DOHH2 (cell line): ENCODE data around the gene CD9.

Source experiments
- EZH2phosphoT487 ChIP-seq: fragments of 200-600 bp; sonication (generic); IDR thresholded peaks from 2 replicates; pipeline ENCODE4 v1.6.1; 2017; ENCODE audit warnings: borderline replicate concordance, mild to moderate bottlenecking, antibody characterized with exemption, low read length, moderate library complexity, mixed read lengths
- TF ChIP-seq, protein P1 (sequence below): fragments of 200-600 bp; sonication (generic); IDR thresholded peaks from one replicate; pipeline ENCODE4 v1.5.1; 2014; ENCODE audit warnings: antibody characterized with exemption, mild to moderate bottlenecking, low read depth, low read length; ENCODE audit not compliant: poor library complexity, severe bottlenecking

- TF ChIP-seq, protein P1, sequence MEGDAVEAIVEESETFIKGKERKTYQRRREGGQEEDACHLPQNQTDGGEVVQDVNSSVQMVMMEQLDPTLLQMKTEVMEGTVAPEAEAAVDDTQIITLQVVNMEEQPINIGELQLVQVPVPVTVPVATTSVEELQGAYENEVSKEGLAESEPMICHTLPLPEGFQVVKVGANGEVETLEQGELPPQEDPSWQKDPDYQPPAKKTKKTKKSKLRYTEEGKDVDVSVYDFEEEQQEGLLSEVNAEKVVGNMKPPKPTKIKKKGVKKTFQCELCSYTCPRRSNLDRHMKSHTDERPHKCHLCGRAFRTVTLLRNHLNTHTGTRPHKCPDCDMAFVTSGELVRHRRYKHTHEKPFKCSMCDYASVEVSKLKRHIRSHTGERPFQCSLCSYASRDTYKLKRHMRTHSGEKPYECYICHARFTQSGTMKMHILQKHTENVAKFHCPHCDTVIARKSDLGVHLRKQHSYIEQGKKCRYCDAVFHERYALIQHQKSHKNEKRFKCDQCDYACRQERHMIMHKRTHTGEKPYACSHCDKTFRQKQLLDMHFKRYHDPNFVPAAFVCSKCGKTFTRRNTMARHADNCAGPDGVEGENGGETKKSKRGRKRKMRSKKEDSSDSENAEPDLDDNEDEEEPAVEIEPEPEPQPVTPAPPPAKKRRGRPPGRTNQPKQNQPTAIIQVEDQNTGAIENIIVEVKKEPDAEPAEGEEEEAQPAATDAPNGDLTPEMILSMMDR = no peak
- TF ChIP-seq EZH2phosphoT487 = no peak
These were observed 80.5 kb downstream of the CD9 start for GRCh38 chr12:6280672-6281071.
